Measurements from ENCODE around the gene BCKDHB.

Gene BCKDHB

DNA sequence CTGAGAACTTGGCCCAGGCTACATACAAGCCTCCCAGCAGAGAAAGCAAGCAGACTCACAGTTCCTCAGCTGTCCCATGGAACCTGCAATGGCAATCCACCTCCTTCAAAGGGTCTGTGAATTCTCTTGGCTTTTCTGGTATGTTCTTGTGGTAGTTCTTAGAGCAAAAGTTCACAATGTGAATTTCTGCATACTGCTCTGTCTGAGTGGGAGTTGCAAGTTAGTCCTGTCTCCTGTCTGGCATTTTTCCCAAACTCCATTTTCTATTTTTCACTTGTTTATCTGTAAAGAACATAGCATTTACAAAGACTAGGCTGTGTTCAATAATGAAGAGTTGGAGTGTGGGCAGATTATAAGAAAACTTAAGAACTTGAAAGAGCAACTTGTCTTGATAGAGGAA is 269.9 kb downstream of the BCKDHB start:
- DNase-seq (ENCODE audit: low read depth, low spot score), result no peak

DNA sequence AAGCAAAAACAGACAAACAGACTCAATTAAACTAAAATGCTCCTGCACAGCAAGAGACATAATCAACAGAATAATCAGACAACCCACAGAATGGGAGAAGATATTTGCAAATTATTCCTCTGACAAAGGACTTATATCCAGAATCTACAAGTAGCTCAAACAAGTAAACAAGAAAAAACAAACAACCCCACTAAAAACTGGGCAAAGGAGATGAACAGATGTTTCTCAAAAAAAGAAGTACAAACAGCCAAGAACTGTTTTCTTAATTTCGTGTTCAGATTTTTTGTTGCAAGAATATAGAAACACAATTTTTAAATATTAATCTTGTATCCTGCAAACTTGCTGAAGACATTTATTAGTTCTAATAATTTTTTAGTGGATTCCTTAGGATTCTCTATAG is 274.1 kb downstream of the BCKDHB start:
- DNase-seq (ENCODE audit: low read depth, low spot score), result no peak

DNA sequence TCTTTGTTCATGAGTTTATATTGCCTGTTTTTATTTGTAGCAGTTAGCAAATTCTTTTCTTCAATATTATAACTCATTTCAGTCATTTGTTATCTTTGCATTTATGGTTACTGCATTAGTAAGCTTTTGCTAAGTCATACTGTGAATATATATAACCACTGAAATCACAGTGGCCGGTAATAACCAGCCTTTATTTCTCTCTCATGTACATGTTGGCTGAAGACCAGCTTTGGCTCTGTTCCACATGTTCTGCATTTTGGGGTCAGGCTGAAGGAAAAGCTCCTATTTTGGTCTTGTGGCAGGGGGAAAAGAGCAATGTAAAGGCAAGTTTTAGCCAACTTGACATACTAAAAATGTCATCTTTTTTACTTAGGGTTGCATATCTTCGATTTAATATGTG is 276.3 kb downstream of the BCKDHB start:
- DNase-seq (ENCODE audit: low read depth, low spot score), result no peak

DNA sequence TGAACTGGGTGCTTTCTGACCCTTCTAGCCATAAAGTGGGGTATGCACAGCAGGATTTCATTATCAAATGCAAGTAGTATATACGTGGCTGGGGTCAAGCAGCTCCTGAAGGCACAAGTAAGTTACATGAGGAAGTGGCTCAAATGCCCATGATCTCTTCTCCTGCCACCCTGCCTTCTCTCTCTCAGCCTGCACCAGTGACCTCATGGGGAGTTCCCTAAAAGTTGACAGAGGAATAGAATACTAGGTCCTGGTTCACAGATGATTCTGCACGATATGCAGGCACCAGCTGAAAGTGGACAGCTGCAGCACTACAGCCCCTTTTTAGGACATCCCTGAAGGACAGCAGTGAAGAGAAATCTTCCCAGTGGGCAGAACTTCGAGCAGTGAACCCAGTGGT is 282.0 kb downstream of the BCKDHB start:
- no peak for DNase-seq (ENCODE audit: low read depth, low spot score)
